Sigmoid colon (tissue), 7 donors: ENCODE results near the gene RBX1. TPM values are rescaled to one million over a fixed set of nuclear protein-coding genes. Genes with fewer than 3 reads are reported as not detected.

Experiments
- DNase-seq: peaks from one replicate; pipeline ENCODE4 v3.0.0-alpha.2; 2019
- H3K27ac ChIP-seq, 4 donors: fragments of 200-600 bp; sonication (generic); one replicate each; pipeline ENCODE4 v1.5.1; 2016 to 2019; ENCODE audit warnings: mild to moderate bottlenecking in 1 of 4
- H3K27me3 ChIP-seq, 3 donors: fragments of 200-600 bp; sonication (generic); one replicate each; pipeline ENCODE4 v1.5.1; 2019; ENCODE audit warnings: mild to moderate bottlenecking in 1 of 3
- H3K36me3 ChIP-seq, 4 donors: fragments of 200-600 bp; sonication (generic); one replicate each; pipeline ENCODE4 v1.5.1; 2016 to 2019
- H3K4me1 ChIP-seq, 4 donors: fragments of 200-600 bp; sonication (generic); one replicate each; pipeline ENCODE4 v1.5.1; 2017 to 2019
- H3K4me3 ChIP-seq, 4 donors: fragments of 200-600 bp; sonication (generic); one replicate each; pipeline ENCODE4 v1.5.1; 2017 to 2019; ENCODE audit warnings: mild to moderate bottlenecking in 2 of 4, moderate library complexity in 1 of 4
- H3K9me3 ChIP-seq, 4 donors: fragments of 200-600 bp in 3 of 4; sonication (generic) in 3 of 4; one replicate each; pipeline versions ENCODE4 v1.5.1 to v1.6.1; 2013 to 2019
- EP300 ChIP-seq, 4 donors: sonication (generic); formaldehyde crosslinking; IDR thresholded peaks; one replicate each; pipeline ENCODE4 v1.6.1; 2017; ENCODE audit warnings: antibody characterized with exemption in 4 of 4
- POLR2A ChIP-seq, 2 donors: fragments of 450-650 bp; IDR thresholded peaks; one replicate each; pipeline ENCODE4 v1.6.1; 2016; ENCODE audit warnings: antibody characterized with exemption in 2 of 2, mild to moderate bottlenecking in 2 of 2, moderate library complexity in 2 of 2
- POLR2AphosphoS5 ChIP-seq, 4 donors: sonication (generic); formaldehyde crosslinking; IDR thresholded peaks; one replicate each; pipeline ENCODE4 v1.6.1; 2017; ENCODE audit warnings: antibody characterized with exemption in 4 of 4
- WGBS, 2 donors: extraction: QIAGEN DNeasy Blood & Tissue Kit; methylation state at CpG; one replicate each; pipeline ENCODE4 v1.1.7; 2013; 5-methylcytosine and 5-hydroxymethylcytosine counted together
- intact Hi-C: fragments of 100-400 bp; cut with DNase I; formaldehyde crosslinking; loops from one replicate; pipeline ENCODE4 v1.15.1; 2023
- polyA plus RNA-seq, 3 donors: library from polyadenylated mRNA; stranded (reverse); fragments of 200-250 nt; gene quantifications; one replicate each; pipeline ENCODE4 v1.2.3, GENCODE V29; 2013
- total RNA-seq, 4 donors: library from RNA; depleted of rRNA; stranded (reverse); fragments of >200 nt; gene quantifications; one replicate each; pipeline ENCODE4 v1.1.0, GENCODE V29; 2016
- TF ChIP-seq, protein P1 (sequence below), 4 experiments: fragments of 450-650 bp in 3 of 4; fragments of 200-600 bp in 1 of 4; IDR thresholded peaks; one replicate each; pipeline ENCODE4 v1.5.1; 2016 to 2019; ENCODE audit warnings: antibody characterized with exemption in 4 of 4, mild to moderate bottlenecking in 3 of 4, moderate library complexity in 2 of 4
- donor health status: healthy with polysubstance abuse.
- donor health status: Bipolar disorder and iron deficiency.
- donor health status: healthy.

Gene RBX1
- total and polyA plus RNA-seq, 7 donors: 32.4 to 78.7 (median 54.7) TPM

GRCh38 chr22:40982482-40983385, 31.6 kb downstream of the RBX1 start:
- no peak for DNase-seq
- Histone ChIP-seq H3K4me1 (peaks cover 0 to 14% (median 9%) of the 10 kb centered on the region in 4 donors), H3K36me3 (no peaks in the 10 kb centered on the region), H3K4me3 (no peak overlapping the region), H3K27me3 (no peaks in the 10 kb centered on the region), H3K9me3 (no peaks in the 10 kb centered on the region), H3K27ac (peak overlapping the region; percentile 39 to 71 (median 58))
- WGBS, 2 donors: 79 to 91% methylated on average over 21 of the region's 21 CpGs
- intact Hi-C loops: no loop called here
- TF ChIP-seq EP300 (IDR thresholded peaks at IDR 0.05): no peak
- TF ChIP-seq POLR2AphosphoS5 (IDR thresholded peaks at IDR 0.05): no peak
- no peak for TF ChIP-seq POLR2A (IDR thresholded peaks at IDR 0.05)
- TF ChIP-seq, protein P1, sequence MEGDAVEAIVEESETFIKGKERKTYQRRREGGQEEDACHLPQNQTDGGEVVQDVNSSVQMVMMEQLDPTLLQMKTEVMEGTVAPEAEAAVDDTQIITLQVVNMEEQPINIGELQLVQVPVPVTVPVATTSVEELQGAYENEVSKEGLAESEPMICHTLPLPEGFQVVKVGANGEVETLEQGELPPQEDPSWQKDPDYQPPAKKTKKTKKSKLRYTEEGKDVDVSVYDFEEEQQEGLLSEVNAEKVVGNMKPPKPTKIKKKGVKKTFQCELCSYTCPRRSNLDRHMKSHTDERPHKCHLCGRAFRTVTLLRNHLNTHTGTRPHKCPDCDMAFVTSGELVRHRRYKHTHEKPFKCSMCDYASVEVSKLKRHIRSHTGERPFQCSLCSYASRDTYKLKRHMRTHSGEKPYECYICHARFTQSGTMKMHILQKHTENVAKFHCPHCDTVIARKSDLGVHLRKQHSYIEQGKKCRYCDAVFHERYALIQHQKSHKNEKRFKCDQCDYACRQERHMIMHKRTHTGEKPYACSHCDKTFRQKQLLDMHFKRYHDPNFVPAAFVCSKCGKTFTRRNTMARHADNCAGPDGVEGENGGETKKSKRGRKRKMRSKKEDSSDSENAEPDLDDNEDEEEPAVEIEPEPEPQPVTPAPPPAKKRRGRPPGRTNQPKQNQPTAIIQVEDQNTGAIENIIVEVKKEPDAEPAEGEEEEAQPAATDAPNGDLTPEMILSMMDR (IDR thresholded peaks at IDR 0.05): no peak

GRCh38 chr22:40991298-40991697, 40.1 kb downstream of the RBX1 start:
- Histone ChIP-seq H3K36me3 (no peaks in the 10 kb centered on the region), H3K9me3 (no peaks in the 10 kb centered on the region), H3K27ac (no peak overlapping the region), H3K27me3 (no peaks in the 10 kb centered on the region), H3K4me3 (no peak overlapping the region), H3K4me1 (no peaks in the 10 kb centered on the region)
- 87 to 88% methylated on average over 9 of the region's 9 CpGs for WGBS, 2 donors
- DNase-seq: no peak
- intact Hi-C loops: no loop called here
- no peak for TF ChIP-seq POLR2AphosphoS5 (IDR thresholded peaks at IDR 0.05)
- no peak for TF ChIP-seq POLR2A (IDR thresholded peaks at IDR 0.05)

DNA sequence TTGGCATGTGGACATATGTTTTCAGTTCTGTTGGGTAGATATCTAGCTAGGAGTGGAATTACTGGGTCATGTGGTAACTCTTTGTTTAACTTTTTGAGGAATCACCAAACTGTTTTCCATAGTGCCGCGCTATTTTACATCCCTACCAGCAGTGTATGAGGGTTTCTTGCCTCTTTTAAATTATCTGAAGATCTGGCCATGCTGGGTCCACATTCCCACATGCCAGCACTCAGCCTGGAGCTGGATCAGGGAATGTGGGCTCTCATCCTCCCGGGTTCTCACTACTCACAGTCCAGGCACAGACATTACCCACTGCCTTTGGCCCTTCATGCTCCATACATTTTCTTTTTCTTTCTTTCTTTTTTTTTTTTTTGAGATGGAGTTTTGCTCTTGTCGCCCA, 44.6 kb downstream of the RBX1 start:
- intact Hi-C loops: no loop called here
- Histone ChIP-seq H3K27me3 (no peaks in the 10 kb centered on the region), H3K9me3 (no peaks in the 10 kb centered on the region), H3K4me3 (no peak overlapping the region), H3K36me3 (no peaks in the 10 kb centered on the region), H3K27ac (no peak overlapping the region), H3K4me1 (no peaks in the 10 kb centered on the region)
- TF ChIP-seq POLR2A (IDR thresholded peaks at IDR 0.05): no peak
- TF ChIP-seq, protein P1 (IDR thresholded peaks at IDR 0.05): no peak
- no peak for TF ChIP-seq EP300 (IDR thresholded peaks at IDR 0.05)
- TF ChIP-seq POLR2AphosphoS5 (IDR thresholded peaks at IDR 0.05): no peak
- DNase-seq: no peak
- WGBS, 2 donors: 92 to 93% methylated on average over 4 of the region's 4 CpGs

GRCh38 chr22:40997520-40997919, 46.3 kb downstream of the RBX1 start:
- no peak for DNase-seq
- Histone ChIP-seq H3K36me3 (no peaks in the 10 kb centered on the region), H3K27ac (no peak overlapping the region), H3K4me1 (no peaks in the 10 kb centered on the region), H3K4me3 (no peak overlapping the region), H3K27me3 (no peaks in the 10 kb centered on the region), H3K9me3 (no peaks in the 10 kb centered on the region)
- TF ChIP-seq, protein P1 (IDR thresholded peaks at IDR 0.05): no peak
- TF ChIP-seq POLR2A (IDR thresholded peaks at IDR 0.05) (no peak), EP300 (IDR thresholded peaks at IDR 0.05) (no peak), POLR2AphosphoS5 (IDR thresholded peaks at IDR 0.05) (no peak)
- 89 to 95% methylated on average over 7 of the region's 7 CpGs for WGBS, 2 donors
- intact Hi-C loops: no loop called here

- Histone ChIP-seq H3K4me3 (no peak overlapping the region), H3K27ac (no peak overlapping the region), H3K27me3 (no peaks in the 10 kb centered on the region), H3K4me1 (no peaks in the 10 kb centered on the region), H3K9me3 (no peaks in the 10 kb centered on the region), H3K36me3 (no peaks in the 10 kb centered on the region)
- no peak for DNase-seq
- WGBS, 2 donors: 25 to 71% methylated on average over 2 of the region's 2 CpGs
- intact Hi-C loops: no loop called here
- TF ChIP-seq, protein P1 (IDR thresholded peaks at IDR 0.05): no peak
- no peak for TF ChIP-seq EP300 (IDR thresholded peaks at IDR 0.05)
These were observed 48.9 kb downstream of the RBX1 start for GRCh38 chr22:41000040-41000565.
